Right ventricle myocardium inferior (tissue), 1 donor: Measurements from ENCODE around the gene PIM1. TPM values are rescaled to one million over a fixed set of nuclear protein-coding genes. Genes with fewer than 3 reads are reported as not detected.
"Not testable (repeated sequence)": the region's sequence is repeated elsewhere in the genome, so short reads cannot be mapped to it uniquely, and the experiment has no call there.

Experiments
- ATAC-seq: fragments of 200-7000 bp; cut with Tn5 transposase; one replicate; pipeline ENCODE4 v1.9.1; 2020; ENCODE audit warnings: mild to moderate bottlenecking, moderate library complexity
- DNase-seq: peaks from one replicate; pipeline ENCODE4 v3.0.0; 2021; ENCODE audit errors: missing footprints
- intact Hi-C: fragments of 100-400 bp; cut with DNase I; formaldehyde crosslinking; loops from one replicate; pipeline ENCODE4 v1.11.0; 2022
- total RNA-seq: library from RNA; stranded (reverse); fragmentation: NEBNext Ultra II Directional; extraction: Animal tissue kit (Norgen Biotek cat#: 25700); gene quantifications from one replicate; pipeline ENCODE4 v1.2.1, GENCODE V29; 2021
- donor health status: DM: no; HTN: yes; CAD: no; lungs with severe emphysema.

PIM1 gene
- total RNA-seq, 1 donor from 2014 or later, result 27.8 TPM

DNA sequence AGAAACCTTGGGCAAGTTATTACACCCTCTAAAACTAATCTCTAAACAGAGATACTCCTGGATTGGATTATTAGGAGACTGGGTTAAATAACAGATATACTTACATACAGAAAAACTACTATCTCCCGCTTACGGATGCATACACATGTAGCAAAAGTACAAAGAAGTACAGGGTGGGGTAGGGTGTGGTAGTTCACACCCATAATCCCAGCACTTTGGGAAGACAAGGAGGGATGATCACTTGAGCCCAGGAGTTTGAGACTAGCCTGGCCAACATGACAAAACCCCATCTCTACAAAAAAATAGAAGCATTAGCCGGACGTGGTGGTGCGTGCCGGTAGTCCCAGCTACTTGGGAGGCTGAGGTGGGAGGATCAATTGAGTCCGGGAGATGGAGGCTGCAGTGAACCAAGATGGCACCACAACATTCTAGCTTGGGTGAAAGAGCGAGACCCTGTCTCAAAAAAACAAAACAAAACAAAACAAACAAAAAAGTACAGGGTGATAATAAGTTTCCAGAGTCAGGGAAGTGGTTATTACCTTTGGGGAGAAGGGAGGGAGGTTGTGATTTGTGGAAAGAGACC lies 8.1 kb downstream of the PIM1 start:
- intact Hi-C loops, result loop anchor here (10.0 kb wide), 1 partner anchor 293 kb away; the partner anchor contains the start of gene C6orf89
- no peak for DNase-seq
- ATAC-seq, result no peak

DNA sequence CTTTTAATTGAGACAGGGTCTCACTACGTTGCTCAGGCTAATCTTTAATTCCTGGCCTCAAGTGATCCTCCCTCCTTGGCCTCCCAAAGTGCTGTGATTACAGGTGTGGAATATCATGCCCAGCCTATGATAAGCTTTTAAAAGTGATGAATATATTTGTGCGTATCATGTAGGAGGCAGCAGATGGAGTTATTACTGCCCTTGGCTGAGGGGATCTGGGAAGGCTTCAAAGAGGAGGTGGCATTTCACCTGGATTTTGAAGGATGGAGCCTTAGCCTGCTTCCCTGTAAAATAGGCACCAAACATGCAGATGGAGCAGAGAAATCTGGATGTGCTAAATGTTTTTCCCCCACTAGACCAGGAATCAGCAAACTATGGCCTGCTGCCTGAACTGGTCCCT lies 10.1 kb downstream of the PIM1 start:
- intact Hi-C loops, result no loop called here
- no peak for DNase-seq
- ATAC-seq, result no peak

DNA sequence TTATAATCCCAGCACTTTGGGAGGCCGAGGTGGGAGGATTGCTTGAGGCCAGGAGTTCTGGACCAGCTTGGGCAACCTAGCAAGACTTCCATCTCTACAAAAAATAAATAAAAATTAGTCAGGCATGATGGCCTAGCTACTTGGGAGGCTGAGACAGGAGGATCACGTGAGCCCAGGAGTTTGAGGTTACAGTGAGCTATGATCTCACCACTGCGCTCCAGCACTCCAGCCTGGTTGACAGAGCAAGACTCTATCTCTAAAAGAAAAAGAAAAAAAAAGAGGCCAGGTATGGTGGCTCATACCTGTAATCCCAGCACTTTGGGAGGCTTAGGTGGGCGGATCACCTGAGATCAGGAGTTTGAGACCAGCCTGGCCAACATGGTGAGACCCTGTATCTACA lies 10.7 kb downstream of the PIM1 start:
- intact Hi-C loops, ATAC-seq, DNase-seq: not testable (repeated sequence)

- intact Hi-C loops, result no loop called here
- DNase-seq, result no peak
- ATAC-seq, result peak; percentile 77
Measured at GRCh38 chr6:37182736-37183590, 13.0 kb downstream of the PIM1 start.

DNA sequence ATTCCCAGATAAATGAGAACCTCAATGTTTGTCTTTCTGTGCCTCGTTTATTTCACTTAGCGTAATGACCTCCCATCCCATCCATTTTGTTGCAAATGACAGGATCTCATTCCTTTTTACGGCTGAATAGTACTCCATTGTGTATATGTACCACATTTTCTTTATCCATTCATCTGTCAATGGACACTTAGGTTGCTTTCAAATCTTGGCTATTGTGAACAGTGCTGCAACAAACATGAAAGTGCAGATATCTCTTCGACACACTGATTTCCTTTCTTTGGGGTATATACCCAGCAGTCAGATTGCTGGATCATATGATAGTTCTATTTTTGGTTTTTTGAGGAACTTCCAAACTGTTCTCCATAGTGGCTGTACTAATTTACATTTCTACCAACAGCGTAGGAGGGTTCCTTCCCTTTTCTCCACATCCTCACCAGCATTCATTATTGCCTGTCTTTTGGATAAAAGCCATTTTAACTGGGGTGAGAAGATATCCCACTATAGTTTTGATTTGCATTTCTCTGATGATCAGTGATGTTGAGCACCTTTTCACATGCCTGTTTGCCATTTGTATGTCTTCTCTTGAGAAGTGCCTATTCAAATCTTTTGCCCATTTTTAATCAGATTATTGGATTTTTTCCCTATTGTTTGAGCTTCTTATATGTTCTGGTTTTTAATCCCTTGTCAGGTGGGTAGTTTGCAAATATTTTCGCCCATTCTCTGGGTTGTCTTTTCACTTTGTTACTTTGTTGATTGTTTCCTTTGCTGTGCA lies 16.2 kb downstream of the PIM1 start:
- ATAC-seq, result peak; percentile 36
- intact Hi-C loops, DNase-seq: not testable (repeated sequence)

GRCh38 chr6:37187321-37188022 lies 17.5 kb downstream of the PIM1 start:
- no peak for DNase-seq
- ATAC-seq, result no peak
- intact Hi-C loops, result no loop called here

DNA sequence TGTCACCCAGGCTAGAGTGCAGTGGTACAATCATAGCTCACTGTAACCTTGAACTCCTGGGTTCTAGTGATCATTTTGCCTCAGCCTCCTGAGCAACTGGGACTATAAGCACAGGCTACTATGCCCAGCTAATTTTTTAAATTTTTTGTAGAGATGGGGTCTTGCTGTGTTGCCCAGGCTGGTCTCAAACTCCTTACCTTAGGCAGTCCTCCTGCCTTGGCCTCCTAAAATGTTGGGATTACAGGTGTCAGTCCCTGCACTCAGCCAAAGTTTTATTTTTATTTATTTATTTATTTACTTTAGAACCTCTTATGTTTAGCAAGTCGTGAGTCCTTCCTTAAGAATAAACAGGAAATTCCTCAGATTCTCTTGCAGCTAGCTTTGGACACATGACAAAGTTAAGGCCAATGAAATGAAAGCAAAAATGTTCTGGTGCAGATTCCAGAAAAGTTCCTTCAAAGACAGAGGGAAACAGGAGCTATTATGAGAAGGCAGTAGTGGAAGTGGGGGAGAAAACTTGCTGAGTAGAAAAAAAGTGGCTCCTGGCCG lies 19.1 kb downstream of the PIM1 start:
- no peak for DNase-seq
- intact Hi-C loops, result no loop called here
- ATAC-seq, result no peak

DNA sequence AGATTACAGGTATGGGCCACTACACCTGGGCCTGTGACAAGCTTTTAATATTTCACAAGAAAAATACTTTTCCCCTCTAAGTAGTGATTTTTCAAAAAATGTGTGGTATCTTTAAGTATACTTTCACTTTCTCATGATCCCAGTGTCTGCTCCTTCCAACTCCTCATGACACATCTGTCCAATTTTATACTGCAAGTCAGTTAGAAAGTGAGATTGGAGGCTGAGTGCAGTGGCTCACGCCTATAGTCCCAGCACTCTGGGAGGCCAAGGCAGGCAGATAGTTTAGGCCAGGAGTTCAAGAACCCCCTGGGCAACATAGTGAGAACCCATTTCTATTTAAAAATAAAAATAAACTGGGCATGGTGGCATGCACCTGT lies 20.2 kb downstream of the PIM1 start:
- intact Hi-C loops, result no loop called here
- ATAC-seq, result no peak
- DNase-seq, result no peak

DNA sequence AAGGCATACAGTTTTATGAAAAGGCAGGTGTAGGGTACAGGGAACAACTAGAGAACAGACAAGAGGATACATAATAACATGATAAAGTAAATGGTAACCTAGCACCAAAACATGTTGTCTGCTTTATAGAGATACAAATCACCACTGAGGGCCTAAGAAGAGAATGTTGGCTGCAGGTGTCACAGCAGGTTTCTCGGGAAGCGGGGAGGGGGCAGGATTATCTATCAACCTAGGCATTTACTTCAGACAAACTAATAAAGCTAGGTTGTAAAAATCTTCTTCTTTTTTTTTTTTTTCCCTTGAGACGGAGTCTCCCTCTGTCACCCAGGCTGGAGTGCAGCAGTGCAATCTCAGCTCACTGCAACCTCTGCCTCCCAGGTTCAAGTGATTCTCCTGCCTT lies 22.7 kb downstream of the PIM1 start:
- intact Hi-C loops, result no loop called here
- ATAC-seq (no peak), DNase-seq (no peak)

DNA sequence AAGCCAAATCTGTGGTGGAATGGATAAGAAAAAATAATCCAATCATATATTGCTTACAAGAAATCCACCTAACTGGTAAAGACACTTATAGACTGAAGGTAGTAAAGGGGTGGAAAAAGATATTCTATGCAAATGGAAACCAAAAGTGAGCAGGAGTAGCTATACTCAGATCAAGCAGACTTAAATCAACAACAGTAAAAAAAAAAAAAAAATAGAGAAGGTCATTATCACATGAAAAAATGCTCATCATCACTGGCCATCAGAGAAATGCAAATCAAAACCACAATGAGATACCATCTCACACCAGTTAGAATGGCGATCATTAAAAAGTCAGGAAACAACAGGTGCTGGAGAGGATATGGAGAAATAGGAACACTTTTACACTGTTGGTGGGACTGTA lies 24.9 kb downstream of the PIM1 start:
- DNase-seq, ATAC-seq, intact Hi-C loops: not testable (repeated sequence)

DNA sequence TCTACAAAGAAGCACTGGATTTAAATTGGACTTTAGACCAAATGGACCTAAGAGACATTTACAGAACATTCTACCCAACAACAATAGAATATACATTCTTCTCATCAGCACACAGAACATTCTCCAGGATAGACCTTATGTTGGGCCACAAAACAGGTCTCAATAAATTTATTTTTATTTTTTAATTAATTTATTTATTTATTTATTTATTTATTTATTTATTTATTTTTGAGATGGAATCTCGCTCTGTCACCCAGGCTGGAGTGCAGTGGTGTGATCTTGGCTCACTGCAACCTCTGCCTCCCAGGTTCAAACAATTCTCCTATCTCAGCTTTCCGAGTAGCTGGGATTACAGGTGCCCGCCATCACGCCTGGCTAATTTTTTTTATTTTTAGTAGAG lies 26.5 kb downstream of the PIM1 start:
- intact Hi-C loops, ATAC-seq, DNase-seq: not testable (repeated sequence)

DNA sequence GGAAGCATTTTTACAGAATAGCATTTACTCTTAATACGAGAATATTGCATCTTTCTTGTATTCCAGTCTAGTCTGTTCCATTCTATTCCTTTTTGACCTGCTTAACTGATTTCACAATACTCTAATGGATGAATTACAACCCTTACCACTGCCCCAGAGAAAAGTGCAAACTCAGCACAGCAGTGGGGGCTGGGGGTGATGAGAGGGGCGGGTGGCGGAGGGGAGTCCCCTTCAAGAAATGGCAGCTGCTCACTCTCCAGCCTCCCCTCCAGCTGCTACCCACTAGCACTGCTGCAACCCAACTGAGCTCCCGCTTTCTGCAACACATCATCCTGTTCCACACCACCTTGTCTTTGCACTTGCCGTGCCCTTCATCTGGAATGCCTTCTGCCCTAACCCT lies 30.1 kb downstream of the PIM1 start:
- intact Hi-C loops, result no loop called here
- no peak for ATAC-seq
- no peak for DNase-seq

DNA sequence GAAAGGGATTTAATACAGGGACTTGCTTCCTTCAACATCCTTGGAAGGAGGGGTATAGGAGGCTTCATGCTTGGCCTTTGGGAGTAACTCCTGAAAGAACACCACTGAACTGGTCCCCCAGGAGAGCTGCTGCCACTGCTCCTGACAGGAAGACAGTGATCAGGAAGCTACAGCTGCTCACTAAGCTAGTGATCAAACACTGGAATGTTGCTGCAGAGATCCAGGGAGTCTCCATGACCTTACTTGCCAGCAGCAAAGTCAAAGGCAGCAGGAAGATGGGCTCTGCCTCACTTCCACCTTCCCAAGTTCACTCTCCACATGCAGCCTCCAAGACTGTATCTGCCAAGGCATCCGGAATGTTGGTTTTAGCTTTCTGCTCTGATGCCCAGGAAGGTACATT lies 31.8 kb downstream of the PIM1 start:
- DNase-seq (no peak), ATAC-seq (no peak)
- intact Hi-C loops, result no loop called here

GRCh38 chr6:37202788-37203491 lies 33.0 kb downstream of the PIM1 start:
- no peak for ATAC-seq
- no peak for DNase-seq
- intact Hi-C loops, result no loop called here

GRCh38 chr6:37204014-37204751 lies 34.2 kb downstream of the PIM1 start:
- DNase-seq (no peak), ATAC-seq (no peak)
- intact Hi-C loops, result no loop called here

- no peak for ATAC-seq
- DNase-seq, result no peak
- intact Hi-C loops, result no loop called here
Measured at GRCh38 chr6:37205175-37205996, 35.4 kb downstream of the PIM1 start.

- no peak for DNase-seq
- intact Hi-C loops, result no loop called here
- ATAC-seq, result no peak
Measured at GRCh38 chr6:37205997-37206340, 36.0 kb downstream of the PIM1 start.
